Ascending aorta (tissue), 2 donors: ENCODE data around the gene ZNF141. TPM values are rescaled to one million over a fixed set of nuclear protein-coding genes. Genes with fewer than 3 reads are reported as not detected.

ENCODE experiments used
- DNase-seq, 2 donors: peaks; one replicate each; pipeline ENCODE4 v3.0.0-alpha.2; 2019; ENCODE audit warnings: low spot score in 2 of 2
- H3K27ac ChIP-seq, 2 donors: fragments of 200-600 bp; sonication (generic); one replicate each; pipeline ENCODE4 v1.5.1; 2016 to 2017; ENCODE audit warnings: mild to moderate bottlenecking in 1 of 2
- H3K27me3 ChIP-seq: fragments of 200-600 bp; sonication (generic); one replicate; pipeline ENCODE4 v1.5.1; 2017
- H3K36me3 ChIP-seq, 2 donors: fragments of 200-600 bp; sonication (generic); one replicate each; pipeline ENCODE4 v1.5.1; 2016
- H3K4me1 ChIP-seq, 2 donors: fragments of 200-600 bp; sonication (generic); one replicate each; pipeline ENCODE4 v1.5.1; 2016 to 2017; ENCODE audit warnings: mild to moderate bottlenecking in 1 of 2
- H3K4me3 ChIP-seq, 2 donors: fragments of 200-600 bp; sonication (generic); one replicate each; pipeline ENCODE4 v1.5.1; 2016 to 2017; ENCODE audit warnings: mild to moderate bottlenecking in 1 of 2
- H3K9me3 ChIP-seq, 2 donors: fragments of 200-600 bp; sonication (generic); one replicate each; pipeline ENCODE4 v1.5.1; 2016
- intact Hi-C: fragments of 100-400 bp; cut with DNase I; formaldehyde crosslinking; loops from one replicate; pipeline ENCODE4 v1.15.1; 2023
- total RNA-seq: library from RNA; depleted of rRNA; stranded (reverse); fragments of >200 nt; gene quantifications from one replicate; pipeline ENCODE4 v1.1.0, GENCODE V29; 2016
- TF ChIP-seq, protein P1 (sequence below), 3 experiments: fragments of 200-600 bp in 2 of 3; fragments of 450-650 bp in 1 of 3; sonication (generic) in 2 of 3; IDR thresholded peaks; one replicate each; pipeline ENCODE4 v1.5.1; 2016 to 2019; ENCODE audit warnings: antibody characterized with exemption in 3 of 3, mild to moderate bottlenecking in 1 of 3, moderate library complexity in 1 of 3

The ZNF141 gene
- total RNA-seq, 1 donor from 2014 or later = 2.9 TPM

GRCh38 chr4:336099-336892, 1.3 kb upstream of the ZNF141 start:
- H3K36me3 ChIP-seq = no peaks in the 10 kb centered on the region
- peak overlapping the region; percentile 94 to 95 for H3K27ac ChIP-seq
- H3K4me1 ChIP-seq = peaks cover 0 to 14% of the 10 kb centered on the region in 2 donors
- TF ChIP-seq, protein P1, sequence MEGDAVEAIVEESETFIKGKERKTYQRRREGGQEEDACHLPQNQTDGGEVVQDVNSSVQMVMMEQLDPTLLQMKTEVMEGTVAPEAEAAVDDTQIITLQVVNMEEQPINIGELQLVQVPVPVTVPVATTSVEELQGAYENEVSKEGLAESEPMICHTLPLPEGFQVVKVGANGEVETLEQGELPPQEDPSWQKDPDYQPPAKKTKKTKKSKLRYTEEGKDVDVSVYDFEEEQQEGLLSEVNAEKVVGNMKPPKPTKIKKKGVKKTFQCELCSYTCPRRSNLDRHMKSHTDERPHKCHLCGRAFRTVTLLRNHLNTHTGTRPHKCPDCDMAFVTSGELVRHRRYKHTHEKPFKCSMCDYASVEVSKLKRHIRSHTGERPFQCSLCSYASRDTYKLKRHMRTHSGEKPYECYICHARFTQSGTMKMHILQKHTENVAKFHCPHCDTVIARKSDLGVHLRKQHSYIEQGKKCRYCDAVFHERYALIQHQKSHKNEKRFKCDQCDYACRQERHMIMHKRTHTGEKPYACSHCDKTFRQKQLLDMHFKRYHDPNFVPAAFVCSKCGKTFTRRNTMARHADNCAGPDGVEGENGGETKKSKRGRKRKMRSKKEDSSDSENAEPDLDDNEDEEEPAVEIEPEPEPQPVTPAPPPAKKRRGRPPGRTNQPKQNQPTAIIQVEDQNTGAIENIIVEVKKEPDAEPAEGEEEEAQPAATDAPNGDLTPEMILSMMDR (IDR thresholded peaks at IDR 0.05) = no peak
- H3K9me3 ChIP-seq = peaks cover 0 to 12% of the 10 kb centered on the region in 2 donors
- intact Hi-C loops = loop anchor here (2.0 to 5.0 kb wide), 5 partner anchors 211 to 1926 kb away; partner anchors contain the start of genes ATP5ME, MXD4, MYL5 and PCGF3
- peak in 1 of 2 donors; percentile 65 for DNase-seq
- H3K4me3 ChIP-seq = peak overlapping the region; percentile 84 to 100
- no peaks in the 10 kb centered on the region for H3K27me3 ChIP-seq

DNA sequence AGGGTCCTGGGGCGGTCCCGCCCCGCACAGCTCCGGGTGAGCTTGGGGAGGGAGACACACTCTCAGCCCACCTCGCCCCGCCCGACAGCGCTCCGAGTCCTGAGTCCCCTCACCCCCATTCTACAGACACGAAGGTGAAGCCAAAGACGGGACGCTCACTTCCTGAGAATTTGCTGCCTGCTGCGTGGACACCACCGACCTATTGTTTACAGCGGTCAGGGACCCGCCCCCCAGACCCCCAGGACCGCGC, 796 bp upstream of the ZNF141 start:
- TF ChIP-seq, protein P1 (IDR thresholded peaks at IDR 0.05) = no peak
- peak overlapping the region; percentile 94 to 95 for H3K27ac ChIP-seq
- no peaks in the 10 kb centered on the region for H3K36me3 ChIP-seq
- peaks cover 0 to 18% of the 10 kb centered on the region in 2 donors for H3K9me3 ChIP-seq
- H3K4me1 ChIP-seq = peaks cover 0 to 14% of the 10 kb centered on the region in 2 donors
- H3K4me3 ChIP-seq = peak overlapping the region; percentile 84 to 100
- peak in 1 of 2 donors; percentile 70 for DNase-seq
- intact Hi-C loops = loop anchor here (1.0 to 5.0 kb wide), 6 partner anchors 162 to 1925 kb away; partner anchors contain the start of genes ATP5ME, MXD4, MYL5 and PCGF3
- H3K27me3 ChIP-seq = no peaks in the 10 kb centered on the region

GRCh38 chr4:337932-338758, 531 bp downstream of the ZNF141 start:
- peaks cover 10 to 26% of the 10 kb centered on the region in 2 donors for H3K9me3 ChIP-seq
- no peak for DNase-seq
- intact Hi-C loops = loop anchor here (1.0 to 5.0 kb wide), 7 partner anchors 136 to 1924 kb away; partner anchors contain the start of genes ATP5ME, MXD4, MYL5 and PCGF3

GRCh38 chr4:338759-339097, 1.1 kb downstream of the ZNF141 start:
- Histone ChIP-seq H3K27me3 (no peaks in the 10 kb centered on the region), H3K27ac (peak overlapping the region in 1 of 2 donors; percentile 94), H3K4me3 (peak overlapping the region; percentile 84 to 100), H3K9me3 (peaks cover 12 to 27% of the 10 kb centered on the region in 2 donors), H3K4me1 (peaks cover 0 to 14% of the 10 kb centered on the region in 2 donors), H3K36me3 (peaks cover 1 to 9% of the 10 kb centered on the region in 2 donors)
- intact Hi-C loops = loop anchor here (1.0 to 5.0 kb wide), 4 partner anchors 136 to 1924 kb away; partner anchors contain the start of genes ATP5ME, MXD4, MYL5 and PCGF3
- TF ChIP-seq, protein P1 (IDR thresholded peaks at IDR 0.05) = no peak
- DNase-seq = no peak

More at GRCh38 chr4:337932-338758, 531 bp downstream of the ZNF141 start:
- TF ChIP-seq, protein P1 (IDR thresholded peaks at IDR 0.05) = no peak
- Histone ChIP-seq H3K36me3 (peaks cover 0 to 8% of the 10 kb centered on the region in 2 donors), H3K4me3 (peak overlapping the region; percentile 84 to 100), H3K27me3 (no peaks in the 10 kb centered on the region), H3K27ac (peak overlapping the region; percentile 94), H3K4me1 (peaks cover 0 to 14% of the 10 kb centered on the region in 2 donors)

GRCh38 chr4:340011-340410, 2.4 kb downstream of the ZNF141 start:
- peaks cover 19 to 37% of the 10 kb centered on the region in 2 donors for H3K9me3 ChIP-seq
- TF ChIP-seq, protein P1 (IDR thresholded peaks at IDR 0.05) = no peak
- peaks cover 14 to 22% of the 10 kb centered on the region in 2 donors for H3K36me3 ChIP-seq
- no peak for DNase-seq
- intact Hi-C loops = no loop called here
- H3K4me1 ChIP-seq = peaks cover 0 to 14% of the 10 kb centered on the region in 2 donors
- no peaks in the 10 kb centered on the region for H3K27me3 ChIP-seq
- no peak overlapping the region for H3K4me3 ChIP-seq
- no peak overlapping the region for H3K27ac ChIP-seq
